Measurements from ENCODE around the gene RAP1GAP2. TPM values are rescaled to one million over a fixed set of nuclear protein-coding genes. Genes with fewer than 3 reads are reported as not detected.

RAP1GAP2 gene
- total RNA-seq, 1 experiment from 2014 or later, result 72.8 TPM

GRCh38 chr17:2855063-2855600 is 58.9 kb downstream of the RAP1GAP2 start:
- 0 out of 2 replicates have a peak, but pooled peaks cover 4% of the 10 kb centered on the region for H3K9me3 Mint-ChIP-seq

GRCh38 chr17:2856727-2857126 is 60.5 kb downstream of the RAP1GAP2 start:
- ATAC-seq, result no peak

More at GRCh38 chr17:2855063-2855600, 58.9 kb downstream of the RAP1GAP2 start:
- CTCF ChIA-PET, result interaction anchor here (0.7 to 1.5 kb wide), 10 partner anchors 10 to 991 kb away, joined by 3 to 10 read pairs (median 5); no protein-coding TSS in a partner anchor
- DNase-seq (ENCODE audit: low spot score), result no peak
- no peak for TF ChIP-seq ZNF423 (CRISPR knock-in tag; IDR thresholded peaks at IDR 0.05)
- TF ChIP-seq TEAD1 (CRISPR knock-in tag; IDR thresholded peaks at IDR 0.05), result no peak
- TF ChIP-seq TCF7 (CRISPR knock-in tag; IDR thresholded peaks at IDR 0.05; ENCODE audit: low read depth), result no peak
- TF ChIP-seq E2F1 (CRISPR knock-in tag; IDR thresholded peaks at IDR 0.05), result no peak
- no peak for TF ChIP-seq SMAD3 (CRISPR knock-in tag; IDR thresholded peaks at IDR 0.05; ENCODE audit: borderline replicate concordance)
- Mint-ChIP-seq H3K27me3 (ENCODE audit: low read depth) (no peaks in the 10 kb centered on the region), H3K36me3 (peaks cover 10% of the 10 kb centered on the region), H3K4me3 (peak overlapping the region; percentile 89), H3K4me1 (peaks cover 42% of the 10 kb centered on the region), H3K27ac (peak overlapping the region; percentile 97)
- no peak for ATAC-seq
- POLR2A ChIA-PET, result interaction anchor here (1.7 to 3.9 kb wide), 2 partner anchors 18 kb away, joined by 3 to 28 read pairs; no protein-coding TSS in a partner anchor

More at GRCh38 chr17:2856727-2857126, 60.5 kb downstream of the RAP1GAP2 start:
- TF ChIP-seq E2F4 (CRISPR knock-in tag; IDR thresholded peaks at IDR 0.05; ENCODE audit: borderline replicate concordance, low read depth) (no peak), ETV6 (CRISPR knock-in tag; IDR thresholded peaks at IDR 0.05) (no peak), TEAD4 (CRISPR knock-in tag; IDR thresholded peaks at IDR 0.05) (no peak), ZNF512 (CRISPR knock-in tag; IDR thresholded peaks at IDR 0.05; ENCODE audit: borderline replicate concordance) (no peak), GTF2I (CRISPR knock-in tag; conservative IDR thresholded peaks at IDR 0.05) (no peak), FOXP1 (CRISPR knock-in tag; IDR thresholded peaks at IDR 0.05; ENCODE audit: borderline replicate concordance) (no peak), GABPB1 (CRISPR knock-in tag; IDR thresholded peaks at IDR 0.05) (no peak), ZSCAN18 (CRISPR knock-in tag; IDR thresholded peaks at IDR 0.05) (no peak), MAX (CRISPR knock-in tag; IDR thresholded peaks at IDR 0.05) (no peak), JUN (CRISPR knock-in tag; IDR thresholded peaks at IDR 0.05) (no peak), ATF1 (CRISPR knock-in tag; IDR thresholded peaks at IDR 0.05) (no peak), ATF3 (CRISPR knock-in tag; conservative IDR thresholded peaks at IDR 0.05) (no peak), ZNF138 (CRISPR knock-in tag; conservative IDR thresholded peaks at IDR 0.05) (no peak), ATF6 (CRISPR knock-in tag; IDR thresholded peaks at IDR 0.05) (no peak)
- peak overlapping the region; percentile 47 for H3K27ac Mint-ChIP-seq
- H3K27me3 Mint-ChIP-seq (ENCODE audit: low read depth), result no peaks in the 10 kb centered on the region
- peak overlapping the region; percentile 27 for H3K4me3 Mint-ChIP-seq
- peaks cover 10% of the 10 kb centered on the region for H3K36me3 Mint-ChIP-seq
- peaks cover 51% of the 10 kb centered on the region for H3K4me1 Mint-ChIP-seq
- ChIA-PET POLR2A (no interaction called here), CTCF (interaction anchor here (1.3 to 4.1 kb wide), 5 partner anchors 8 to 74 kb away, joined by 3 to 20 read pairs (median 4); no protein-coding TSS in a partner anchor)
- DNase-seq (ENCODE audit: low spot score), result no peak
- 0 out of 2 replicates have a peak, but pooled peaks cover 4% of the 10 kb centered on the region for H3K9me3 Mint-ChIP-seq
